IgD-negative memory B cell (primary cell): ENCODE data around the gene PCDHGA8. TPM values are rescaled to one million over a fixed set of nuclear protein-coding genes. Genes with fewer than 3 reads are reported as not detected.
"Not testable (repeated sequence)": the region's sequence is repeated elsewhere in the genome, so short reads cannot be mapped to it uniquely, and the experiment has no call there.

Source experiments
- H3K27ac Mint-ChIP-seq, 3 donors: one replicate each; pipeline ENCODE4 v1.8.0; 2020 to 2022; ENCODE audit warnings: mild to moderate bottlenecking in 3 of 3, mixed read lengths in 3 of 3, moderate library complexity in 1 of 3
- H3K27me3 Mint-ChIP-seq: one replicate; pipeline ENCODE4 v1.8.0; 2021; ENCODE audit warnings: mixed read lengths
- H3K36me3 Mint-ChIP-seq: one replicate; pipeline ENCODE4 v1.8.0; 2020; ENCODE audit warnings: mild to moderate bottlenecking, mixed read lengths
- H3K4me1 Mint-ChIP-seq, 3 donors: one replicate each; pipeline ENCODE4 v1.8.0; 2020 to 2022; ENCODE audit warnings: mixed read lengths in 3 of 3, mild to moderate bottlenecking in 1 of 3
- H3K4me3 Mint-ChIP-seq, 4 donors: one replicate each; pipeline ENCODE4 v1.8.0; 2020 to 2022; ENCODE audit warnings: mild to moderate bottlenecking in 4 of 4, mixed read lengths in 4 of 4, moderate library complexity in 3 of 4
- H3K9me3 Mint-ChIP-seq, 3 donors: one replicate each; pipeline ENCODE4 v1.8.0; 2020 to 2021; ENCODE audit warnings: mixed read lengths in 3 of 3, mild to moderate bottlenecking in 1 of 3
- polyA plus RNA-seq: library from polyadenylated mRNA; unstranded; fragments of 300-500 nt; fragmentation: Illumina TruSeq; gene quantifications from one replicate; pipeline ENCODE4 v1.2.3, GENCODE V29; 2021

PCDHGA8 gene
- polyA plus RNA-seq, 1 donor from 2014 or later = not detected

GRCh38 chr5:141360685-141361084 is 31.7 kb upstream of the PCDHGA8 start:
- H3K27me3 Mint-ChIP-seq = peaks cover 52% of the 10 kb centered on the region
- H3K36me3 Mint-ChIP-seq = peaks cover 3% of the 10 kb centered on the region
- H3K4me1 Mint-ChIP-seq = peaks cover 5 to 17% (median 10%) of the 10 kb centered on the region in 3 donors
- peak overlapping the region in 1 of 3 donors; percentile 76 for H3K27ac Mint-ChIP-seq
- H3K9me3 Mint-ChIP-seq = peaks cover 12 to 42% (median 27%) of the 10 kb centered on the region in 3 donors
- peak overlapping the region; percentile 58 to 89 (median 69) for H3K4me3 Mint-ChIP-seq

GRCh38 chr5:141362719-141363118 is 29.7 kb upstream of the PCDHGA8 start:
- H3K9me3 Mint-ChIP-seq = peaks cover 12 to 40% (median 20%) of the 10 kb centered on the region in 3 donors
- H3K4me3 Mint-ChIP-seq = peak overlapping the region; percentile 14 to 91 (median 42)
- H3K27ac Mint-ChIP-seq = peak overlapping the region; percentile 36 to 87 (median 67)
- peaks cover 3% of the 10 kb centered on the region for H3K36me3 Mint-ChIP-seq
- H3K4me1 Mint-ChIP-seq = peaks cover 5 to 17% (median 10%) of the 10 kb centered on the region in 3 donors
- H3K27me3 Mint-ChIP-seq = peaks cover 53% of the 10 kb centered on the region

DNA sequence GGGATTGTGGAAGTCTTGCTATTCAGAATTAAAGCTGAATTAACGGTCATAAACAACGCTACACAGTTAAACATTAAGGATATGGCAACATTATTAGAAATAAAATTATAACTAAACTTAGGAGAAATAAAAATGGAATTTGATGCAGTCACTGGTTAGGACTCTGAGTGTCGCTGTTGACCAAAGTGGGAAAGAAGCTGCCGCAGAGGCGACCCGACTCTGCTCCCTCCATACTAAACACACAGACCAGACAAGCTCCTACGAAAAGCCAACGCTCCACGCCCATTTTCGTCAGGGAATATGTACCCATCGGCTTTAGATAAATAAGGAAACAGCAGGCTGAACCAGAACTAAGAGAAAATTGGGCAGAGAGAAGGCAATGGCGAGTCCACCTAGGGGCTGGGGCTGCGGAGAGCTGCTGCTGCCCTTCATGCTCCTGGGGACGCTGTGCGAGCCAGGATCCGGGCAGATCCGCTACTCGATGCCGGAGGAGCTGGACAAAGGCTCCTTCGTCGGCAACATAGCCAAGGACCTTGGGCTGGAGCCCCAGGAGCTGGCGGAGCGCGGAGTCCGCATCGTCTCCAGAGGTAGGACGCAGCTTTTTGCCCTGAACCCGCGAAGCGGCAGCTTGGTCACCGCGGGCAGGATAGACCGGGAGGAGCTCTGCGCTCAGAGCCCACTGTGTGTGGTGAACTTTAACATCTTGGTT is 28.3 kb upstream of the PCDHGA8 start, which contains the start of gene PCDHGA5:
PCDHGA5 (plus strand) TSS at position 211 of the 709 bp plus-strand sequence; CDS start at position 380, 169 bp downstream.
- H3K27ac Mint-ChIP-seq = peak within 1 kb of the TSS in 2 of 3 donors; percentile 63 to 64
- H3K4me1 Mint-ChIP-seq = peaks cover 5 to 17% (median 10%) of the 10 kb centered on the region in 3 donors
- H3K4me3 Mint-ChIP-seq = peak within 1 kb of the TSS in 1 of 4 donors; percentile 39
- peaks cover 49% of the 10 kb centered on the region for H3K27me3 Mint-ChIP-seq
- peaks cover 3% of the 10 kb centered on the region for H3K36me3 Mint-ChIP-seq
- H3K9me3 Mint-ChIP-seq = peaks cover 11 to 40% (median 20%) of the 10 kb centered on the region in 3 donors

DNA sequence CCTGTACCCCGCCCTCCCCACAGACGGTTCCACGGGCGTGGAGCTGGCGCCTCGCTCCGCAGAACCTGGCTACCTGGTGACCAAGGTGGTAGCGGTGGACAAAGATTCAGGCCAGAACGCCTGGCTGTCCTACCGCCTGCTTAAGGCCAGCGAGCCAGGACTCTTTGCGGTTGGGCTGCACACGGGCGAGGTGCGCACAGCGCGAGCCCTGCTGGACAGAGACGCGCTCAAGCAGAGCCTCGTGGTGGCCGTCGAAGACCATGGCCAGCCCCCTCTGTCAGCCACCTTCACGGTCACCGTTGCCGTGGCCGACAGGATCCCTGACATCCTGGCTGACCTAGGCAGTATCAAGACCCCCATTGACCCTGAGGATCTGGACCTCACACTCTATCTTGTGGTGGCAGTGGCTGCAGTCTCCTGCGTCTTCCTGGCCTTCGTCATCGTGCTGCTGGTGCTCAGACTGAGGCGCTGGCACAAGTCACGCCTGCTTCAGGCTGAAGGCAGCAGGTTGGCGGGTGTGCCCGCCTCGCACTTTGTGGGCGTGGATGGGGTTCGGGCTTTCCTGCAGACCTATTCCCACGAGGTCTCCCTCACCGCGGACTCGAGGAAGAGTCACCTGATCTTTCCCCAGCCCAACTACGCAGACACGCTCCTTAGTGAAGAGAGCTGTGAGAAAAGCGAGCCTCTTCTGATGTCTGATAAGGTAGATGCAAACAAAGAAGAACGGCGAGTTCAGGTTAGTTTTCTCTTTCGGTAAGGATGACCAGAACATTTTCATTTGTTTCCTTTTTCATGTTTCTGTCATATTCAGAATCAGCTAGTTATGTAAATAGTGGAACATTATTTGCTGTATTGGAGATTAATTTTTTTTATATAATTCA is 26.2 kb upstream of the PCDHGA8 start:
- peaks cover 2% of the 10 kb centered on the region for H3K36me3 Mint-ChIP-seq
- peaks cover 38% of the 10 kb centered on the region for H3K27me3 Mint-ChIP-seq
- H3K27ac Mint-ChIP-seq = peak overlapping the region in 2 of 3 donors; percentile 50 to 56
- peaks cover 4 to 27% (median 14%) of the 10 kb centered on the region in 3 donors for H3K9me3 Mint-ChIP-seq
- H3K4me3 Mint-ChIP-seq = peak overlapping the region in 1 of 4 donors; percentile 12
- H3K4me1 Mint-ChIP-seq = peaks cover 6 to 12% (median 8%) of the 10 kb centered on the region in 3 donors

GRCh38 chr5:141369994-141370848 is 22.2 kb upstream of the PCDHGA8 start, which contains the start of gene PCDHGB3:
PCDHGB3 (plus strand) TSS chr5:141370242; CDS start chr5:141370395, 153 bp downstream.
- peak within 1 kb of the TSS; percentile 67 to 74 (median 72) for H3K27ac Mint-ChIP-seq
- H3K4me1 Mint-ChIP-seq = peaks cover 2 to 5% (median 4%) of the 10 kb centered on the region in 3 donors
- H3K9me3 Mint-ChIP-seq = peaks cover 8 to 14% (median 13%) of the 10 kb centered on the region in 3 donors
- peaks cover 4% of the 10 kb centered on the region for H3K36me3 Mint-ChIP-seq
- H3K27me3 Mint-ChIP-seq = peaks cover 35% of the 10 kb centered on the region
- H3K4me3 Mint-ChIP-seq = peak within 1 kb of the TSS; percentile 88 to 97 (median 92)

DNA sequence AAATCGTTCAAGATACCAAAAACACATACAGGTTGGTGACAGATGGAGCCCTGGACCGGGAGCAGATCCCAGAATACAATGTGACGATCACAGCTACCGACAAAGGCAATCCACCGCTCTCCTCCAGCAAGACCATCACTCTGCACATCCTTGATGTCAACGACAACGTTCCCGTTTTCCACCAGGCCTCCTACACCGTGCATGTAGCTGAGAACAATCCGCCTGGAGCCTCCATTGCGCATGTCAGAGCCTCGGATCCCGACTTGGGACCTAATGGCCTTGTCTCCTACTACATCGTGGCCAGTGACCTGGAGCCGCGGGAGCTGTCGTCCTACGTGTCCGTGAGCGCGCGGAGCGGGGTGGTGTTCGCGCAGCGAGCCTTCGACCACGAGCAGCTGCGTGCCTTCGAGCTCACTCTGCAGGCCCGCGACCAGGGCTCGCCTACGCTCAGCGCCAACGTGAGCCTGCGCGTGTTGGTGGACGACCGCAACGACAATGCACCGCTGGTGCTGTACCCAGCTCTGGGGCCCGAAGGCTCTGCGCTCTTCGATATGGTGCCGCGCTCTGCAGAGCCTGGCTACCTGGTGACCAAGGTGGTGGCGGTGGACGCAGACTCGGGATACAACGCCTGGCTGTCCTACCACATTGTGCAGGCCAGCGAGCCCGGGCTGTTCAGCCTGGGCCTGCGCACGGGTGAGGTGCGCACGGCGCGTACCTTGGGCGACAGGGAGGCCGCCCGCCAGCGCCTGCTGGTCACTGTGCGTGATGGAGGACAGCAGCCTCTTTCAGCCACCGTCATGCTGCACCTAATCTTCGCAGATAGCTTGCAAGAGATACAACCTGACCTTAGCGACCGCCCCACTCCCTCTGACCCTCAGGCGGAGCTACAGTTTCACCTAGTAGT is 20.6 kb upstream of the PCDHGA8 start:
- Mint-ChIP-seq H3K36me3 (peaks cover 7% of the 10 kb centered on the region), H3K27ac (no peak overlapping the region), H3K4me3 (peak overlapping the region in 2 of 4 donors; percentile 15 to 55), H3K27me3 (peaks cover 23% of the 10 kb centered on the region), H3K9me3 (peaks cover 6 to 17% (median 11%) of the 10 kb centered on the region in 3 donors), H3K4me1 (peaks cover 2 to 5% (median 4%) of the 10 kb centered on the region in 3 donors)

GRCh38 chr5:141373673-141374317 is 18.6 kb upstream of the PCDHGA8 start, which contains the start of gene PCDHGA6:
PCDHGA6 (plus strand) TSS chr5:141373891; CDS start chr5:141374084, 193 bp downstream.
- peaks cover 6 to 15% (median 11%) of the 10 kb centered on the region in 3 donors for H3K9me3 Mint-ChIP-seq
- H3K27ac Mint-ChIP-seq = peak within 1 kb of the TSS in 1 of 3 donors; percentile 65
- H3K27me3 Mint-ChIP-seq = peaks cover 21% of the 10 kb centered on the region
- H3K36me3 Mint-ChIP-seq = peaks cover 7% of the 10 kb centered on the region
- H3K4me1 Mint-ChIP-seq = peaks cover 2 to 5% (median 4%) of the 10 kb centered on the region in 3 donors
- H3K4me3 Mint-ChIP-seq = peak within 1 kb of the TSS in 3 of 4 donors; percentile 27 to 79 (median 63)

- Mint-ChIP-seq H3K9me3 (peaks cover 8 to 15% (median 11%) of the 10 kb centered on the region in 3 donors), H3K27me3 (peaks cover 22% of the 10 kb centered on the region), H3K36me3 (peaks cover 7% of the 10 kb centered on the region), H3K4me1 (peaks cover 2 to 5% (median 4%) of the 10 kb centered on the region in 3 donors), H3K4me3 (peak overlapping the region in 1 of 4 donors; percentile 27), H3K27ac (no peak overlapping the region)
Observed at GRCh38 chr5:141374627-141375026, 17.8 kb upstream of the PCDHGA8 start.

DNA sequence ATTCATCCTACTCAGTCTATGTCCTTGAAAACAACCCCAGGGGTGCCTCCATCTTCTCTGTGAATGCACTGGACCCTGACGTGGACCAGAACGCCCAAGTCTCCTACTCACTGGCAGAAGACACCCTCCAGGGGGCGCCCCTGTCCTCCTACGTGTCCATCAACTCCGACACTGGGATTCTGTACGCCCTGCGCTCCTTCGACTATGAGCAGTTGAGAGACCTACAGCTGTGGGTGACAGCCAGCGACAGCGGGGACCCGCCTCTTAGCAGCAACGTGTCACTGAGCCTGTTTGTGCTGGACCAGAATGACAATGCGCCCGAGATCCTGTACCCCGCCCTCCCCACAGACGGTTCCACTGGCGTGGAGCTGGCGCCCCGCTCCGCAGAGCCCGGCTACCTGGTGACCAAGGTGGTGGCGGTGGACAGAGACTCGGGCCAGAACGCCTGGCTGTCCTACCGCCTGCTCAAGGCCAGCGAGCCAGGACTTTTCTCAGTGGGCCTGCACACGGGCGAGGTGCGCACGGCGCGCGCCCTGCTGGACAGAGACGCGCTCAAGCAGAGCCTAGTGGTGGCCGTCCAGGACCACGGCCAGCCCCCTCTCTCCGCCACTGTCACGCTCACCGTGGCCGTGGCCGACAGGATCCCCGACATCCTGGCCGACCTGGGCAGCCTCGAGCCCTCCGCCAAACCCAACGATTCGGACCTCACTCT is 16.8 kb upstream of the PCDHGA8 start:
- H3K9me3 Mint-ChIP-seq = peaks cover 8 to 15% (median 11%) of the 10 kb centered on the region in 3 donors
- peaks cover 22% of the 10 kb centered on the region for H3K27me3 Mint-ChIP-seq
- H3K36me3 Mint-ChIP-seq, H3K27ac Mint-ChIP-seq, H3K4me1 Mint-ChIP-seq, H3K4me3 Mint-ChIP-seq: not testable (repeated sequence)

- peaks cover 26% of the 10 kb centered on the region for H3K27me3 Mint-ChIP-seq
- peaks cover 0 to 2% (median 2%) of the 10 kb centered on the region in 3 donors for H3K4me1 Mint-ChIP-seq
- H3K4me3 Mint-ChIP-seq = peak within 1 kb of the TSS; percentile 81 to 94 (median 90)
- peaks cover 4 to 15% (median 8%) of the 10 kb centered on the region in 3 donors for H3K9me3 Mint-ChIP-seq
- H3K36me3 Mint-ChIP-seq = peaks cover 1% of the 10 kb centered on the region
- H3K27ac Mint-ChIP-seq = peak within 1 kb of the TSS in 2 of 3 donors; percentile 19 to 76
Observed at GRCh38 chr5:141382469-141383294, 9.8 kb upstream of the PCDHGA8 start, which contains the start of gene PCDHGA7. PCDHGA7 (plus strand) TSS chr5:141382742; CDS start chr5:141382900, 158 bp downstream.

- H3K27me3 Mint-ChIP-seq = peaks cover 26% of the 10 kb centered on the region
- peaks cover 0 to 2% (median 2%) of the 10 kb centered on the region in 3 donors for H3K4me1 Mint-ChIP-seq
- peaks cover 1% of the 10 kb centered on the region for H3K36me3 Mint-ChIP-seq
- H3K9me3 Mint-ChIP-seq = peaks cover 4 to 16% (median 8%) of the 10 kb centered on the region in 3 donors
- H3K27ac Mint-ChIP-seq = peak overlapping the region in 1 of 3 donors; percentile 31
- peak overlapping the region in 2 of 4 donors; percentile 81 to 92 for H3K4me3 Mint-ChIP-seq
Observed at GRCh38 chr5:141383345-141383744, 9.1 kb upstream of the PCDHGA8 start.
